DMS53 treated with DMSO at 0.1 percent for 48 hours (cell line): ENCODE data around the gene ATP11B.
A peak's percentile ranks its signal among the peaks of the same experiment; 100 is the strongest.
"Not testable (repeated sequence)": the region's sequence is repeated elsewhere in the genome, so short reads cannot be mapped to it uniquely, and the experiment has no call there.

ENCODE experiments used
- DNase-seq: peaks from one replicate; lab custom pipeline; 2025; ENCODE audit not compliant: unreplicated experiment; lab: John Stamatoyannopoulos, UW

The ATP11B gene

DNA sequence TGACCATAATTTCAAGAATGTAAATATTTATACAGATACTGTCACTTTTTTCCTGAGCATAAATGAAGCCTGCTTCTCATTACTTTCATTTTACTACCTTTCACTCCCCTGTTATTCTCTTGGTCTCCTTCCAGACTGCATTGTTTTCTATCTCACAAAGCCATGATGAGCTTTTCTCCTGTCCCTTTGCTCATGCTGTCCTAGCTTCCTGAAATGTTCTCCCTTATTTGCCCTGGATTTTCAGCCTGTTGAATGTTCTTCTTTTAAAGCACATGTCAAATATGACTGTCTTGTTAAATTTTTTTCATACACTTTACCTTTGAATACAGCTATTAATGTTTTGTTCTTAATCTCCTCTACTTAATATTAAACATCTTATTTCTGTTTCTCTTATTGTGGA, 31.7 kb downstream of the ATP11B start:
- DNase-seq: no peak

DNA sequence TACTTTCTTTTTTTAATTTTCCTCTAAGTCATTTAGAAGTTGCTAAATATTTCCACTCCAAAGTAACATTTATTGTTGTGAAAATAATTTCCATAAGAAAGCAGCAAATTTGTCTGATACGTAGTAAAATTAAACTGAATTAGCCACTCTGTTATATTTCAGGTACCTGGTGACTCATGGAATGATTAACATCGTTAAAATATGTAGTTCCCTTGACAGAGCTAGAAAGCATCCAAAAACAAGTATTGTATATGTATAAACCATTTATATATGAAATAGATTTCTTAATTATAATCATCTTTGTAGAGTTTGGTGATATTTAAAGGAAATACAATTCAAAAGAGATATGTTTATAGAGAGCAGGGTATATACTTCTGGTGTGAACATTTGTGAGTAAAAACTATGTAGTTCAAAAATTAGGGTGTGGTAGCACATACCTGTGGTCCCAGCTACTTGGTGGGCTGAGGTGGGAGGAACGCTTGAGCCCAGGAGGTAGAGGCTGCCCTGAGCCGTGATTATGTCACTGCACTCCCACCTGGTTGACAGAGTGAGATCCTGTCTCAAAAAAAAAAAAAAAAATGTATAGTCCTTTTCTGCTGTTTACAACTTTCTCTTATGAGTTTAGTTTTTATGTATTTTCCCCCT, 36.6 kb downstream of the ATP11B start:
- DNase-seq: no peak

DNA sequence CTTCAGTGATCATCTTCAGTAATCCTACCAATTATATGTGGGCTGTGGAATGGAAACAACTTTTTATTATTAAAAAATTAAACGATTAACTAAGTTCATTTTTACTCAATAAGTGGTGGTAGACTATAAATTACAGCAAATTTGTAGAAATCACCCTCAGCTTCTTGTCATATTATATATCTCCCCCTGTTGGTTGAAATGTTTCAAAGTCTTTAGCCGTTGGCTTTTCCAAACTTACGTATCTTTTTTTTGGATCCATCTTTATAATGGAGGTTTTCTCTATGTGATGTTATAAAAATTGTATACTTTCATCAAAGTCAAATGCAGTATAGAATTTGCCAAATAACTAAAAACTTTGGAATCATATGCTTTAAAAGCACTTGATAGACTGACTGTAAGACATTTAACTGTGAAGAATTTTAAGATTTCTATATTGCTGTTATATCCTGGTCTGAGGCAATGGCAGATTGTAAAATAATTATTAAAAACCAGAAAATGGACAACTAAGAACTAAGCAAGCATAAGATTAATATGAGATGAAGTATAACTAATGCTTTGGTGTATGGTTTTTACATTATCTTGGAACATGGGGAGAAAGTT, 44.7 kb downstream of the ATP11B start:
- DNase-seq: peak; percentile 20

DNA sequence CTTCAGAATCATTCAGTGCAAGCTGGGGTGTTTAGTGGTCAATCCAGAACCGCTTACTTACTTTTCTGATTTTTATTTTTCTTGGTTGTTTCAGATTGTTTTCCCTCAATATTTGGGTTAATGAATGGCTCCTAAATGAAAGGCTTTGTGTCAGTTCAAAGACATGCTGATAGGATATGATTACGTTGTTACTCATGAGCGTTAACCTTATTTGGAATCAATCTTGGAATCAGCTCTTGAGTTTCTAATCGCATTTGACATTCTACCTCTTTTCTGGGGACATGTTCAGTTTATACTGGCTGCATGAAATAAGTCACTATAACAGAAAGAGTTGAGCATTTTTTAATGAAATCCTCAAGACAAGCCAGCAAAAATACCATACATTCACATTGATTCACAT, 50.2 kb downstream of the ATP11B start:
- no peak for DNase-seq

DNA sequence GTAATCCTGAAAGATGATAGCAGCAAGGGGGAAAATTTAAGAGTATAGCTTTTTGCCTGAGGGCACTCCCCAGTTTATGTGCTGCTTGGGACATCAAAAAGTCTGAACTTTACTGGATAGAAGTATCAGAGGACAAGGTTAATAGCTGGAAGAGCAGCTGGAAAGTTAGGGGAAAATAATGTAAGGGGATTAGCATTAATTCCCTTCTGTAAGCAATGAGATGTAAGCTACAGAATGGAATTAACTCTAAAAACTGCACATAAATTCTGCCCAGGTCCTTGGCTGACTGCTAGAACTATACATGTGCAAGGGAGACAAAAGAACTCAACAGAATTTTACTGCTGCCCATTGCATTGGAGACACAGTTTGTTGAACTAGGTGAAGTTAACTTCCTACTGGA, 55.6 kb downstream of the ATP11B start:
- DNase-seq: no peak

DNA sequence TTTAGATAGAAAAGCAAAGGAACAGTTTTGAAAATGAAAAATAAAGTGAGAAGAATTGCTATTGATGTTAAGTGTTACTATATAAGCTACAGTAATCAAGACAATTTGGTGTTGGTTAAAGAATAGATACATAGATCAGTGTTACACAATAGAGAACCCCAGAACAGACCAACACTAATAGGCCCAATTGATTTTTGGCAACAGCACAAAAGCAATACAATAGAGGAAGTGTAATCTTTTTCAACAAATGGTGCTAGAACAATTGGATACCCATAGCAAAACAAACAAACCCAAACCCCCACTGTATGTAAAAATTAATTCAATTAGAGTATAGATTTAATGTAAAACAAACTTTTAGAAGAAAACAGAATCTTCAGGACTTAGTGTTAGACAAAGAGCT, 61.8 kb downstream of the ATP11B start:
- no peak for DNase-seq

DNA sequence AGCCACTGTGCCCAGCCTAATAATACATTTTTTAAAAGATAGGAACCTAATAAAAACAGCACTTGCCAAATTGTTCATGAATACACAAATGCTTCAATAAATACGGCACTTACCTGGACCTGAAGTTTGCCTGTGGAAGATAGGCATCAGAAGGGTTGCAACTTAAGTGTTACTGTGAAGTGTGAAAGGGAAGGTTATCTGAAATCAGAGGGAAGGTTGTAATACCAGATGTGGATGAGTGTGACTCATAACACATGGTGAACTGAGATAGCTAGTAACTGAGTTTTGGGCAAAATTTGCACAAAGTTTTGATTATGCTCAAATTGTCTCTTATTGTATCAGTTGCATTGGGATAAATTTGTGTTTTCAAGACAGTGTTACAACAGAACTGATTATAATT, 68.0 kb downstream of the ATP11B start:
- no peak for DNase-seq

DNA sequence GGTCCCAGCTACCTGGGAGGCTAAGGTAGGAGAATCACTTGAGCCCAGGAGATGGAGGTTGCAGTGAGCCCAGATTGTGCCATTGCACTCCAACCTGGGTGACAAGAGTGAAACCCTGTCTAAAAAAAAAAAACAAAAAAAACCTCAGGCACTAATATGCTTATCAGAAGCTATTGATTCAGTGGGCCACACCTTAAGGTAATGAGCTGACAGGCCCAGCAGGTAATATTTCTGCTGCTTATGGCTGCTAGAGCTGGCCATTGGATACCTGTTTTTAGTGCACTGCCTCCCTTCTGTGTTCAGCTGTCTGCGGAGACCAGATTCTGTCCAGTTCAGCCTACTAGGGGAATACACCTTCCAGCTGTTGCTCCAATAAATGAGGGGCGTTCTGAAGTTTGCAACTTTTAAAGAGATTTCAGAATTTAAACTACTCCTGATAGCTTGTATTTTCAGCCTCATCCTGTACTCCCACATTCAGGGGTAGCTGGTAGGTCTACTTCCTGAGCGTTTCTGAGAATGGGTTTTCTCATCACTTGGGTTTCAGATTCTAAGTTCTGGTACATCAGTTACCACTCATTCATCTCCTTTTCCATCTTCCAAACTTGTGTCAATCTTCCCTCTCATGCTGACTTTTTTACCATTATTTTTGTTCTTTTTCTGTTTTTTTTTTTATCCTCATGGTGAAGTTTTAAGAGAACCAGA, 69.0 kb downstream of the ATP11B start:
- no peak for DNase-seq

DNA sequence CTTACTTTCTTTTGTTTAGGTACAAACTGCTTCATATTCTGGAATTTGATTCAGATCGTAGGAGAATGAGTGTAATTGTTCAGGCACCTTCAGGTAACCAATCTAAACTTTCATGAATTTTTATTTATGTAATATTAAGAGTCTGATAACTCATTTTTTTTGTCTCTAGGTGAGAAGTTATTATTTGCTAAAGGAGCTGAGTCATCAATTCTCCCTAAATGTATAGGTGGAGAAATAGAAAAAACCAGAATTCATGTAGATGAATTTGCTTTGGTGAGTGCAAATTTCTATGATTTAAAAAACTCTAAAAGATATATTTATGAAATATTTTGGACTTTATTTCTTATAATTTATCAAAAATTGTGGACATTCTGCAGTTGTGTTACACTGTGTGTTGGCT, 75.8 kb downstream of the ATP11B start:
- no peak for DNase-seq

DNA sequence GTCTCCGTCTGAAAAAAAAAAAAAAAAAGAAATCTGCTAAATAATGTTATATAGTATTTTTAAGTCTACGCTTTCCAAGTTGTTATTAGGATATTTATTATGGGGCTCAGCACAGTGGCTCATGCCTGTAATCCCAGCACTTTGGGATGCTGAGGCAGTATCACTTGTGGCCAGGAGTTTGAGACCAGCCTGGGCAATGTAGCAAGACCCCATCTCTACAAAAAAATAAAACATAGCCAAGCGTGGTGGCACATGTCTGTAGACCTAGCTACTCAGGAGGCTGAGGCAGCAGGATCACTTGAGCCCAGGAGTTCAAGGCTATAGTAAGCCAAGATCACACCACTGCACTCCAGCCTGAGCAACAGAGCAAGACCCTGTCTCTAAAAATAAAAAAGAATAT, 77.6 kb downstream of the ATP11B start:
- not testable (repeated sequence) for DNase-seq

DNA sequence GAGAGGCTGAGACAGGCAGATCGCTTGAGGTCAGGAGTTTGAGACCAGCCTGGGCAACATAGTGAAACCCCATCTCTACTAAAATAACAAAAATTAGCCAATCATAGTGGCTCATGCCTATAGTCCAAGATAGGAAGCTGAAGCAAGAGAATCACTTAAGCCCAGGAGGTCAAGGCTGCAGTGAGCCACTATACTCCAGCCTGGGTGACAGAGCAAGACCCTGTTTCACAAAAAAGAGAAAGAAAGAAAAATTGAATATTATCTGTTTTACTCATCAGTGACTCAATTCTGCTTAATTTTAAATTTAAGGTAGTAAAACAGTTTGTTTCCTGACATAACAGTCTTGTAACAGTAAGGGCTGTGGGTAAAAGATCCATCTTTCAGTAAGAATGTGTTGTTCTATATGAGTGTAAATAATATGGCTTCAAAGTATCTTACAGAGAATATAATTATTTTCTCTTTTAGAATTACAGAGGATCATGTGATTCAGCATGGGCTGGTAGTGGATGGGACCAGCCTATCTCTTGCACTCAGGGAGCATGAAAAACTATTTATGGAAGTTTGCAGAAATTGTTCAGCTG, 85.8 kb downstream of the ATP11B start:
- DNase-seq: no peak

DNA sequence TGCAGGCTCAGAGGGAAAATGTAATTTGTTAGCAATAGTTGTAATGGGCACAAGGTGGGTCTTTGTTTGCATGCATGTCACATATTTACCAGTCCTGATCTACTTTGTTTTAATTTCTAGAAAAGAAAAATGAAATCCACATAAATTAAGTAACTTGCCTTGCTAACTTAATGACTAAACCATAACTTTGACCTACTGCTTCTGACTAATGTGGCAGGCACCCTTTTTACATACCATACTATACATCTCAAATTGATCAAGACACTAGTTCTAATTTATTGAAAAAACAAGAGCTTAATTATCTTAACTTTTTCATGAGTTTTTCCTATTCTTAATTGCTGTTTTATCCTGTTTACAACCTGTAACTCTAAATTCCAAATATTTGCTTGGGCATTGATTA, 93.2 kb downstream of the ATP11B start:
- no peak for DNase-seq

DNA sequence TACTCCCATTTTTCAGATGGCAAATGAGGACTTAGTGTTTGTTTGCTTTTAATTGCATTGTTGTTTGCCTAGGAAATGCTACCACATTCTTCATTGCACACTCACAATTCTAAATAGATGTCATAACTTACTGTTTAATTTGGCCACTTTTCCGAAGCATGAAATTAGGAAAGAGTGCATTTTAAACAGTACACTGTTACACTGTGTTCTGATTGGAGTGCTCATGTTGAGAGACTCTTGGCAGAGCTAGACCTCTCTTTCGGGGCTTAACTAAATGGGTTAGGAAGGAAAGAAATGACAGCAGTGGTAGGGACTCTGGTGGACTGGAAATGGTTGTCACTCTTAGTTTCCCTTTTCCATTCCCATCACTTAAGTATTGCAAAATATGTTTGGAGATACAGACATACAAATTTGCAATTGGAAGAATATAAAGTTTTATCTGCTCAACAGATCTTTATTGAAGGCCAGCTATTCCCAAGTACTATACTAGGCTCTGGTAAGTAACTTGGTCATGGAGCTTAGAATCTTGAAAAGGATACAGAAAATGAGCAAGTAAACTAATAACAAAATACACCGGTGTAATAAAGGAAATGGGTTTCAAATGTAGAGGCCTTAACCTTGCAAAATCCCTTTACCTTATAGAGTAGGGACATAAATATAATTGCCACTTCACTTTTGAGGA, 96.8 kb downstream of the ATP11B start:
- no peak for DNase-seq

DNA sequence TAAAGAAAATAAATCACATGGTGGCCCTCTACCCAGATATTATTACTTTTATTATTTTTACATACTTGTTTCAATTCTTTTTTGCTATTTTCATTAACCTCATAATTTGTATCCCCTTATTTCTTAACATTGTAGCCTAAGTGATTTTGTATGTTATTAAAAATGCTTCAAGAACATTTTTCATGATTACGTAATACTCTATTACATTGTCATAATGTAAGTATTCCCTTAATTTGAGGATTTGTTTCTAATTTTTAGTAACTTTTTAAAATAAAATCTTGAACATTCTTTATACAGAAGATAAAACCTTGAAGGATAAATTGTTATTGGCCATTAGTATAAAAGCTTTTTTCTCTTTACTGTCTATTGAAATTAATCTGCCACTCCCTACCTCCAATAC, 98.1 kb downstream of the ATP11B start:
- DNase-seq: no peak

DNA sequence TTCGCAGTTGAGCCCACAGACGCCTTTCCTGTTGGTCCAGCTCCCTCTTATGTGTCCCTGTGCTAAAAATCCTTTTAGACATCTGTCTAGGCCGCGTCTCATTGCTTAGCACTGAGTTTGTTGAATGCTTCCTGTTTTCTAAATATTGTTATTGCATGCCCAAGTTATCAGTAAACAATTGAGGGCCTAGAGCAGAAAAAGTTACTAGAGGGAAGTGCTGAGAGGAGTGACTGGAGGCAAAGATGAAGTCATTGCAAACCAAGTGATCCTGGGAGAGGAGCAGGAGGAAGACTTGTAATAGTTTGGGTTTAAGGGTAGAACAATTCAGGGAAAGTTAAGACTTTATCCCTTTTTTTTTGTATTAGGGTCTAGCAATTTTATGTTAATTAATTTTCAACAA, 98.9 kb downstream of the ATP11B start:
- DNase-seq: no peak

DNA sequence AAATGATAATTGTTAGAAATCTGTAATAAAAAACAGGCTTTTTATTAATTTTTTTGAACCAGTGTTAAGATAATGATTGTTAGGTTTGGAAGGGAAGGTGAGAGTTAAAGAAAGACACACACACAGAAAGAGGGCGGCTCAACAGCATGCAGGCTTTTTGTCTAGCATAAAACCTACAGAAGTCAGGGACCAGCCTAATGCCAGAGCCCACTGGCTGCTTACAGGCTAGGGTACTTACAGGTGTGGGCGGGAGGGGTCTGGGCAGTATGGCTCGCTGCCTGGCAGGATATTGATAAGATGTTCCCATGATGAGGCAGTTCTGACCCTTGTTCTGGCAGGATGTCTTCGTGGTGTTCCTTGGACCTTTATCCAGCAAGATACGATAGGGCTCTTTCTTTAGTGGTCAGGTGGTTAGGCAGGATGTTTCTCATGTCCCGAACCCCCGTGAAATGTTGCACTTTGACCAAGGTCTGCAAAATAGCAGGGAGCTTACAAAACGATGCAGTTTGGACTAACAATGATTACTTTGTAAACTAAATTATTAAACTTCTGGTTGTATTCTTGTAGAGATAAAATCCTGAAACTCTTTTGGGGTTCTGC, 102.3 kb downstream of the ATP11B start:
- no peak for DNase-seq

DNA sequence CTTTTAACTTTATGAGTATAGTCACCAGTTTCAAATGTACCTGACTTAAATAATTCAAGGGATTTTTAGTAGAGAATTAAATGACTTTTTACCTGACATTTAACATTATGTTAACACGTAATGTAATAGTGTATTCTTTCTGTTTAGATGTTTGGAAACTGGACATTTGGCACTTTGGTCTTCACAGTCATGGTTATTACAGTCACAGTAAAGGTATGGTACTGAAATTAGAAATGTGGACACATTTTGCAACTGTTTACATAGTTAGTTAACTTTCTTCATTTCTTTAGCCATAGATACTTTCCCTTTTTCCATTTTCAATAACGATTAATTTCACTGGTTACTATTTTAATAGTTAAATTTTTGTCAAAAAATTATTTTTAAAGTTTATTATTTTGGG, 103.2 kb downstream of the ATP11B start:
- DNase-seq: no peak

DNA sequence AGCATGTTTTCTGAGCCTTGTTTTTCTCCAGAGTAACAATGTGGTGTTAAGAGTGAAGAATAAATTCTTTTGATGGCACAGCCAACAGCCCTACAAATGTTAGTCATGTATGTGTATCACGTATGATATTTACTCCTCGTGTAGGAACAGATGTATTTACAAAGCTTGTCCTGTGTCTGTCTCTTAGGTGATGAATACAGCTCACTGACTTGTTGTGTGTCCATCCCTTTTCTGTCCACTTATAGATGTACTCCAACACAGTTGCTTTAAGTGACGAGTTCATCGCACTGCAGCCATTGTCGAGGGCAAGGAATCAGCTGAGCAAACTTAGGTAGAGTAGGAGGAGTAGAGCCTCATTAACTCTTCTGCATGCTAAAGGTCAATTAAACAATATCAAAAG, 108.9 kb downstream of the ATP11B start:
- peak; percentile 2 for DNase-seq

DNA sequence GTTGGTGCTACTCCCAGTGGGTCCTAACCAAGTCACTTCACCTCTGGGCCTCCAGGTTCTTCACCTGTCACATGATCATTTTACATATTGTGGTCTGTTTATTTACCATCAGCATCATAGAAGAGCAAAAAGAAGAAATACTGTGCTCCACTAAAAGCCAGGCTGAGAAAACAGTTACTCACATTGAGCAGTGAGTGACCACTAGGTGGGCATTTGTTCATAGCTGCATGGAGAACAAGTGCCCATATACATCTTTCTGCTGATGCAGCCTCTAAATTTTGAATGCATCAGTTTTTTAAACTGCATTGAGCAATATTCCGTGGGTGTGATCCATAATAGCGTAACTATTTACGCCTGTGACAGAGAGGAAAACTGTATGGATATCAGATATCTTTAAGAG, 110.9 kb downstream of the ATP11B start:
- DNase-seq: no peak

DNA sequence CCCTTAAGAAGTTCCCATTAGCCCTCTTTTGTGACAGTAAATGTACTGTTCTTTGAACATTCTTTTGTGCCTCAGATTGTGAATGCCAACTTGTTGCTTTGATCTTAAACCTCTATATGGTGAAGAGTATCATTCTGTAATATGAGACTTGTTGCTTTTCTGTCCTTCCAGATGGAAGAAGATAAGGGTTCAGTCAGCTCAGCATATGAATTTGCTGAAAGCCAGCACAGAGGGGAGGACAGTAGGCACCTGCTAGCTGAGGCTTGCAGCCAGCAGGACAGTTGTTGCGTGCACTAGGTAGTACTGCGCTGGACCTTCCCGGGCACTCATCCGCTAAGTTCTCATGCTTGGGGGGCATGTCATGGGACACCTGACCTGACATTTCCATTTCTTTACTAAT, 112.3 kb downstream of the ATP11B start:
- no peak for DNase-seq

DNA sequence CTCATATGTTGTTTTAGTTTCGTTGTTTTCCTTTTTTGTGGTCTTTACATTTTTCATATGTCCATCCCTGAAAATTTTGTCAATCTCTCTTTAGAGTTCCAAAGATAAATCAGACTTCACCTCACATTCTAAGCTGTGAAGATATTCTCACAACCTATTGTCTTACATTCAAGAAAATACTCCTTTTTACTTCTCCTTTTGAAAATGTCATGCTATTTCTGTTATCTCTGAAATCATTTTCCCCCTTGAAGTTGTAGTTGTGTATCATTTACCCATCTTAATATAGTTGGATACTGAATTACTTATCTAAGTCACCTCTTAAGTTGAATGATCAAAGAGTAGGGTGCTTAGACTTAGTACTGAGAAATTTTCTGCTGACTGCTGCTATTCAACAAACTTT, 112.7 kb downstream of the ATP11B start:
- no peak for DNase-seq
